ENCODE measurements around the gene AGBL4. TPM values are rescaled to one million over a fixed set of nuclear protein-coding genes. Genes with fewer than 3 reads are reported as not detected.

The AGBL4 gene
- total RNA-seq, 1 donor from 2014 or later = 0.39 TPM

DNA sequence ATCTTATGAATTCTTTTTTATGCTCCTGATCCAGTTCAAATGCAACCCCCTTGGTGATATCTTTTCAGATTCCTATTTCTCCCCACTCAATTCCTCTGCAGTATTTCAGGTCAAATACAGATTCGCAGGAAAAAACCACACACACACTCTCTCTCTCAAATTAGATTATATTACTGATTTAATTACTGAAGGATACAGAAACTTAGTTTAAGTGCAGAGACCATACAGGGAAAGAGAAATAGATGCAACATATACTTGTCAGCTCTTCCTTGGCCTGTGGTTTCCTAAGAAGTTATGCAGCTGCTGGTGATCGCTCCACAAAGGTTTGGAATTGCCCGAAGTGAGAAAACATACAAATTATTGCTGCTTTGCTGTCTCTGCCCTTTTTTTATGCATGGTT lies 400.9 kb downstream of the AGBL4 start:
- H3K4me3 Mint-ChIP-seq = no peak overlapping the region
- no peaks in the 10 kb centered on the region for H3K9me3 Mint-ChIP-seq
- no peaks in the 10 kb centered on the region for H3K27me3 Mint-ChIP-seq
- no peak overlapping the region for H3K27ac Mint-ChIP-seq
- no peaks in the 10 kb centered on the region for H3K4me1 Mint-ChIP-seq (ENCODE audit: unreplicated experiment)
- DNase-seq (ENCODE audit: extremely low spot score, unreplicated experiment) = no peak
- TF ChIP-seq, protein P1, sequence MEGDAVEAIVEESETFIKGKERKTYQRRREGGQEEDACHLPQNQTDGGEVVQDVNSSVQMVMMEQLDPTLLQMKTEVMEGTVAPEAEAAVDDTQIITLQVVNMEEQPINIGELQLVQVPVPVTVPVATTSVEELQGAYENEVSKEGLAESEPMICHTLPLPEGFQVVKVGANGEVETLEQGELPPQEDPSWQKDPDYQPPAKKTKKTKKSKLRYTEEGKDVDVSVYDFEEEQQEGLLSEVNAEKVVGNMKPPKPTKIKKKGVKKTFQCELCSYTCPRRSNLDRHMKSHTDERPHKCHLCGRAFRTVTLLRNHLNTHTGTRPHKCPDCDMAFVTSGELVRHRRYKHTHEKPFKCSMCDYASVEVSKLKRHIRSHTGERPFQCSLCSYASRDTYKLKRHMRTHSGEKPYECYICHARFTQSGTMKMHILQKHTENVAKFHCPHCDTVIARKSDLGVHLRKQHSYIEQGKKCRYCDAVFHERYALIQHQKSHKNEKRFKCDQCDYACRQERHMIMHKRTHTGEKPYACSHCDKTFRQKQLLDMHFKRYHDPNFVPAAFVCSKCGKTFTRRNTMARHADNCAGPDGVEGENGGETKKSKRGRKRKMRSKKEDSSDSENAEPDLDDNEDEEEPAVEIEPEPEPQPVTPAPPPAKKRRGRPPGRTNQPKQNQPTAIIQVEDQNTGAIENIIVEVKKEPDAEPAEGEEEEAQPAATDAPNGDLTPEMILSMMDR (conservative IDR thresholded peaks at IDR 0.05) = no peak
- H3K36me3 Mint-ChIP-seq = no peaks in the 10 kb centered on the region

DNA sequence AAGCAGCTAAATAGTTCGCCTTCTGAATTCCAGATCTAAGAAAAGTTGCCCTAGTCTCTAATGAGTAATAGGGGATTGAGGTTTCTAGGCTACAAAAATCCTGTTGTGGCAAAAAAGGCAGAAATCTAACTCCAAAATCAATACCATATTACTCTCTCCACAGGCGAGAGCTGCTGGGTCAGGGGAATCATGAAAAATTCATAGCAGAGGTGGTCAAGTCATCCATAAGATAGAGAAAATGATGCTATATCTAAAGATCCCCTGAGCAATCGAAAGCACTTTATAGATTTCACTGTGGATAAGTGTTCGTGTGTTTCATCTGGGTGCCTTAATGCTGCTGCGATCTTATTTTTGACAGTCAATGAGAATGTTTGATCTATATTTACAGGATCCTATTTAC lies 417.7 kb downstream of the AGBL4 start:
- Mint-ChIP-seq H3K9me3 (peaks cover 14% of the 10 kb centered on the region), H3K4me3 (no peak overlapping the region), H3K4me1 (ENCODE audit: unreplicated experiment) (no peaks in the 10 kb centered on the region), H3K27ac (no peak overlapping the region), H3K27me3 (no peaks in the 10 kb centered on the region), H3K36me3 (no peaks in the 10 kb centered on the region)
- TF ChIP-seq, protein P1 (conservative IDR thresholded peaks at IDR 0.05) = no peak
- no peak for DNase-seq (ENCODE audit: extremely low spot score, unreplicated experiment)

DNA sequence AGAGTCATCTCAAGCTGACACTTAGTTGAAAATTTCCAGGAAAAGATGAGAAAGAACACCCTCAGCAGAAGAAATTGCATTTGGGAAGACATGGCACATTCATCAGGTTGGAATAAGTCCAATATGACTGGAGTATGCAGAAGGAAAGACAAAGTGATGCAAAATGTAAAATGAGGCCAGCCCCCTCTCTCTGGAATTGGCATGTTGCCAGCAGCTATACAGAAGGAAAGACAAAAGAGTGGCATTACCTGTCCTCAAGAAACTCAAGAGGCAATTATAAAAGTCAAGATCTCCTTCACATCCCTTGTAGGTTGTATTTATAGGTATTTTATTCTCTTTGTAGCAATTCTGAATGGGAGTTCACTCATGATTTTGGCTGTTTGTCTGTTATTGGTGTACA lies 426.3 kb downstream of the AGBL4 start:
- DNase-seq (ENCODE audit: extremely low spot score, unreplicated experiment) = no peak
- H3K27me3 Mint-ChIP-seq = no peaks in the 10 kb centered on the region
- H3K4me3 Mint-ChIP-seq = no peak overlapping the region
- H3K4me1 Mint-ChIP-seq (ENCODE audit: unreplicated experiment) = no peaks in the 10 kb centered on the region
- H3K27ac Mint-ChIP-seq = no peak overlapping the region
- H3K36me3 Mint-ChIP-seq = no peaks in the 10 kb centered on the region
- H3K9me3 Mint-ChIP-seq = peaks cover 5% of the 10 kb centered on the region
- TF ChIP-seq, protein P1 (conservative IDR thresholded peaks at IDR 0.05) = no peak

DNA sequence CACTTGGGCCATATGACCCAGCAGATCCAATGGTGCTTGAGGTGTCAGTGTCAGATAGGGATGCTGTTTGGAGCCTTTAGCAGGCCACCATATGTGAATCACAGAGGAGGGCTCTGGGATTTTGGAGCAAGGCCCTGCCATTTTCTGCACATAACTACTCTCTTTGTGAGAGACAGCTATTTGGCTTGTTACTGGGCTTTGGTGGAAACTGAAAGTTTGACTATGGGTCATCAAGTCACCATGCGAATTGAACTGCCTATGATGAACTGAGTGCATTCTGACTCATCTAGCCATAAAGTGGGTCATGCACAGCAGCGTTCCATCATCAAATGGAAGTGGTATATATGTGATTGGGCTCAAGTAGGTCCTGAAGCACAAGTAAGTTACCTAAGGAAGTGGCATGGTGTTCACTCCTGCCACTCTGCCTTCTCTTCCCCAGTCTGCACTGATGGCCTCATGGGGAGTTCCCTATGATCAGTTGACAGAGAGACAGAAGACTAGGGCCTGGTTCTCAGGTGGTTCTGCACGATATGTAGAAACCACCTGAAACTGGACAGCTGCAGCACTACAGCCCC lies 447.3 kb downstream of the AGBL4 start:
- H3K4me3 Mint-ChIP-seq = no peak overlapping the region
- no peaks in the 10 kb centered on the region for H3K9me3 Mint-ChIP-seq
- TF ChIP-seq, protein P1 (conservative IDR thresholded peaks at IDR 0.05) = no peak

DNA sequence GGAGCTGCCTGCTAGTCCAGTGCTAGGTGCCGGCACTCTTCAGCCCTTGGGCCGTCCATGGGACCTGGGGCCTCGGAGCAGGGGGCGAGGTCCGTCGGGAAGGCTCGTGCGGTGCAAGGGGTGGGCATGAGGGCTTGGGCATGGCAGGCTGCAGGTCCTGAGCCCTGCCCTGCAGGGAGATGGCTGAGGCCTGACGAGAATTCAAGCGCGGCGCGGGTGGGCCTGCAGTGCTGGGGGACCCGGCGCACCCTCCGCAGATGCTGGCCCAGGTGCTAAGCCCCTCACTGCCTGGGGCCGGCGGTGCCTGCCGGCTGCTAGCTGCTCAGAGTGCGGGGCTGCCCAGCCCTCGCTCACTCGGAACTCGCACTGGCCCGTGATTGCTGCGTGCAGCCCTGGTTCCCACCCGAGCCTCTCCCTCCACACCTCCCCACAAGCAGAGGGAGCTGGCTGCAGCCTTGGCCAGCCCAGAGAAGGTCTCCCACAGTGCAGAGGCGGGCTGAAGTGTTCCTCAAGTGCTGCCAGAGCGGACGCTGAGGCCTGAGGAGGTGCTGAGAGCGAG lies 467.0 kb downstream of the AGBL4 start:
- no peaks in the 10 kb centered on the region for H3K4me1 Mint-ChIP-seq (ENCODE audit: unreplicated experiment)
- TF ChIP-seq, protein P1 (conservative IDR thresholded peaks at IDR 0.05) = no peak
- no peak for DNase-seq (ENCODE audit: extremely low spot score, unreplicated experiment)
- no peaks in the 10 kb centered on the region for H3K27me3 Mint-ChIP-seq
- peaks cover 7% of the 10 kb centered on the region for H3K9me3 Mint-ChIP-seq
- H3K4me3 Mint-ChIP-seq = no peak overlapping the region
- H3K36me3 Mint-ChIP-seq = no peaks in the 10 kb centered on the region
- no peak overlapping the region for H3K27ac Mint-ChIP-seq

More for the DNA sequence above, 447.3 kb downstream of the AGBL4 start:
- Mint-ChIP-seq H3K36me3 (no peaks in the 10 kb centered on the region), H3K27ac (no peak overlapping the region), H3K4me1 (ENCODE audit: unreplicated experiment) (no peaks in the 10 kb centered on the region), H3K27me3 (no peaks in the 10 kb centered on the region)
- no peak for DNase-seq (ENCODE audit: extremely low spot score, unreplicated experiment)
